GM23338 (cell line): Measurements from ENCODE around the gene ANO7. TPM values are rescaled to one million over a fixed set of nuclear protein-coding genes. Genes with fewer than 3 reads are reported as not detected.

Source experiments
- ATAC-seq: fragments of 200-7000 bp; cut with Tn5 transposase; 3 replicates; pipeline ENCODE4 v1.9.1; 2020
- DNase-seq: peaks from one replicate; pipeline ENCODE4 v3.0.0-alpha.2; 2015; ENCODE audit warnings: low spot score
- H2AFZ ChIP-seq: fragments of 200-600 bp; sonication (generic); 2 replicates; pipeline ENCODE4 v1.8.0; 2016; ENCODE audit warnings: antibody characterized with exemption, mild to moderate bottlenecking, moderate library complexity
- H3F3A ChIP-seq: fragments of 200-600 bp; sonication (generic); replicated peaks from 2 replicates; pipeline ENCODE4 v1.8.0; 2017; ENCODE audit warnings: antibody characterized with exemption, mixed run types, low read depth
- H3K27ac ChIP-seq: fragments of 200-600 bp; sonication (generic); 2 replicates; pipeline ENCODE4 v1.6.1; 2016; ENCODE audit warnings: low read depth
- H3K27me3 ChIP-seq: fragments of 200-600 bp; sonication (generic); 2 replicates; pipeline ENCODE4 v1.8.0; 2016; ENCODE audit warnings: mild to moderate bottlenecking, mixed run types, moderate library complexity; ENCODE audit not compliant: insufficient read depth
- H3K36me3 ChIP-seq: fragments of 200-600 bp; sonication (generic); 2 replicates; pipeline ENCODE4 v1.8.0; 2016; ENCODE audit warnings: mild to moderate bottlenecking; ENCODE audit not compliant: insufficient read depth
- H3K4me1 ChIP-seq: fragments of 200-600 bp; sonication (generic); 2 replicates; pipeline ENCODE4 v1.8.0; 2016; ENCODE audit warnings: mild to moderate bottlenecking, moderate library complexity; ENCODE audit not compliant: insufficient read depth
- H3K4me2 ChIP-seq: fragments of 200-600 bp; sonication (generic); 2 replicates; pipeline ENCODE4 v1.7.1; 2017; ENCODE audit warnings: mixed run types
- H3K4me3 ChIP-seq: fragments of 200-600 bp; sonication (generic); 2 replicates; pipeline ENCODE4 v1.6.1; 2016; ENCODE audit warnings: mixed run types
- H3K79me2 ChIP-seq: fragments of 200-600 bp; sonication (generic); replicated peaks from 2 replicates; pipeline ENCODE4 v1.8.0; 2017; ENCODE audit warnings: mild to moderate bottlenecking; ENCODE audit not compliant: insufficient read depth
- H3K9me2 ChIP-seq: fragments of 200-600 bp; sonication (generic); 2 replicates; pipeline ENCODE4 v1.8.0; 2017; ENCODE audit not compliant: insufficient read depth
- H4K20me1 ChIP-seq: fragments of 200-600 bp; sonication (generic); replicated peaks from 2 replicates; pipeline ENCODE4 v1.8.0; 2017; ENCODE audit warnings: mild to moderate bottlenecking; ENCODE audit not compliant: insufficient read depth
- H3K27ac Mint-ChIP-seq: 2 replicates; pipeline ENCODE4 v1.8.0; 2020; ENCODE audit warnings: inconsistent platforms, mild to moderate bottlenecking, moderate library complexity, mixed read lengths
- H3K27me3 Mint-ChIP-seq: 3 replicates; pipeline ENCODE4 v1.8.0; 2022; ENCODE audit warnings: low read depth, mild to moderate bottlenecking, moderate library complexity, mixed read lengths, inconsistent platforms; ENCODE audit not compliant: insufficient read depth, poor library complexity
- H3K36me3 Mint-ChIP-seq: 3 replicates; pipeline ENCODE4 v1.8.0; 2021; ENCODE audit warnings: low read depth, mild to moderate bottlenecking, inconsistent platforms, moderate library complexity, mixed read lengths
- H3K4me1 Mint-ChIP-seq: 3 replicates; pipeline ENCODE4 v1.8.0; 2020; ENCODE audit warnings: mild to moderate bottlenecking, inconsistent platforms, mixed read lengths
- H3K4me3 Mint-ChIP-seq: 3 replicates; pipeline ENCODE4 v1.8.0; 2021; ENCODE audit warnings: moderate library complexity, mild to moderate bottlenecking, inconsistent platforms, mixed read lengths
- H3K9me3 Mint-ChIP-seq: 3 replicates; pipeline ENCODE4 v1.8.0; 2020; ENCODE audit warnings: moderate library complexity, mild to moderate bottlenecking, inconsistent platforms, mixed read lengths
- CREB1 ChIP-seq: fragments of 250-450 bp; sonication (Bioruptor Pico); IDR thresholded peaks from 2 replicates; pipeline ENCODE4 v1.5.0; 2020; ENCODE audit warnings: low read depth, mild to moderate bottlenecking, moderate library complexity
- CTCF ChIP-seq, 2 experiments: fragments of 200-600 bp in 1 of 2; sonication (generic) in 1 of 2; conservative IDR thresholded peaks; 2 replicates each; pipeline versions ENCODE4 v1.5.1 to v1.6.1; 2016 to 2017; ENCODE audit warnings: antibody characterized with exemption in 2 of 2, low read depth in 2 of 2, mild to moderate bottlenecking in 2 of 2, moderate library complexity in 1 of 2
- EZH2 ChIP-seq: fragments of 200-600 bp; sonication (generic); IDR thresholded peaks from one replicate; pipeline ENCODE4 v1.8.0; 2017; ENCODE audit warnings: antibody characterized with exemption, mild to moderate bottlenecking, low read depth; ENCODE audit not compliant: unreplicated experiment
- JUNB ChIP-seq: IDR thresholded peaks from one replicate; pipeline ENCODE4 v1.6.1; 2016; ENCODE audit warnings: antibody characterized with exemption; ENCODE audit not compliant: unreplicated experiment
- NANOG ChIP-seq: IDR thresholded peaks from 2 replicates; pipeline ENCODE4 v1.6.1; 2016; ENCODE audit warnings: antibody characterized with exemption, borderline replicate concordance
- STAT1 ChIP-seq: IDR thresholded peaks from one replicate; pipeline ENCODE4 v1.6.1; 2016; ENCODE audit warnings: antibody characterized with exemption; ENCODE audit not compliant: unreplicated experiment
- ZNF114 ChIP-seq: fragments of 250-450 bp; sonication (Bioruptor Pico); IDR thresholded peaks from 2 replicates; pipeline ENCODE4 v1.5.0; 2020; ENCODE audit warnings: mild to moderate bottlenecking, moderate library complexity
- ZNF331 ChIP-seq: fragments of 250-450 bp; sonication (Bioruptor Pico); IDR thresholded peaks from 2 replicates; pipeline ENCODE4 v1.5.0; 2020; ENCODE audit warnings: low read depth, mild to moderate bottlenecking, moderate library complexity
- ZNF462 ChIP-seq: fragments of 250-450 bp; sonication (Bioruptor Pico); IDR thresholded peaks from 2 replicates; pipeline ENCODE4 v1.5.0; 2020; ENCODE audit warnings: mild to moderate bottlenecking, moderate library complexity
- polyA plus RNA-seq: library from polyadenylated mRNA; unstranded; fragments of >200 nt; fragmentation: Nextera tagmentation; extraction: Ambion mirVana; gene quantifications from 2 replicates; pipeline ENCODE4 v1.2.1, GENCODE V29; 2016
- total RNA-seq: library from RNA; depleted of rRNA; stranded (reverse); fragments of >200 nt; shearing (Covaris generic); gene quantifications from 2 replicates; pipeline ENCODE4 v1.2.3, GENCODE V29; 2014
- TF ChIP-seq, protein P1 (sequence below): IDR thresholded peaks from one replicate; pipeline ENCODE4 v1.6.1; 2018; ENCODE audit warnings: antibody characterized with exemption; ENCODE audit not compliant: unreplicated experiment

Gene ANO7
- total and polyA plus RNA-seq, 2 experiments from 2014 or later, result 3.6 to 5.1 TPM

GRCh38 chr2:241238693-241239198, 50.3 kb downstream of the ANO7 start:
- no peak for TF ChIP-seq CREB1 (CRISPR knock-in tag)
- Histone ChIP-seq H3K4me1 (no peaks in the 10 kb centered on the region), H3K9me2 (no peaks in the 10 kb centered on the region), H3K79me2 (peaks cover 4% of the 10 kb centered on the region; the same call in 1 of the 2 replicates), H4K20me1 (peaks cover 34% of the 10 kb centered on the region), H3K27me3 (no peaks in the 10 kb centered on the region), H3F3A (no peaks in the 10 kb centered on the region), H2AFZ (no peak overlapping the region), H3K4me2 (no peak overlapping the region), H3K36me3 (peaks cover 62% of the 10 kb centered on the region), H3K4me3 (no peak overlapping the region), H3K27ac (no peak overlapping the region)
- no peak overlapping the region for H3K4me3 Mint-ChIP-seq
- no peaks in the 10 kb centered on the region for H3K4me1 Mint-ChIP-seq
- ATAC-seq (no peak), DNase-seq (no peak)
- no peak overlapping the region for H3K27ac Mint-ChIP-seq
- H3K9me3 Mint-ChIP-seq, result no peaks in the 10 kb centered on the region
- peaks cover 97% of the 10 kb centered on the region for H3K36me3 Mint-ChIP-seq
- peaks cover 24% of the 10 kb centered on the region for H3K27me3 Mint-ChIP-seq

DNA sequence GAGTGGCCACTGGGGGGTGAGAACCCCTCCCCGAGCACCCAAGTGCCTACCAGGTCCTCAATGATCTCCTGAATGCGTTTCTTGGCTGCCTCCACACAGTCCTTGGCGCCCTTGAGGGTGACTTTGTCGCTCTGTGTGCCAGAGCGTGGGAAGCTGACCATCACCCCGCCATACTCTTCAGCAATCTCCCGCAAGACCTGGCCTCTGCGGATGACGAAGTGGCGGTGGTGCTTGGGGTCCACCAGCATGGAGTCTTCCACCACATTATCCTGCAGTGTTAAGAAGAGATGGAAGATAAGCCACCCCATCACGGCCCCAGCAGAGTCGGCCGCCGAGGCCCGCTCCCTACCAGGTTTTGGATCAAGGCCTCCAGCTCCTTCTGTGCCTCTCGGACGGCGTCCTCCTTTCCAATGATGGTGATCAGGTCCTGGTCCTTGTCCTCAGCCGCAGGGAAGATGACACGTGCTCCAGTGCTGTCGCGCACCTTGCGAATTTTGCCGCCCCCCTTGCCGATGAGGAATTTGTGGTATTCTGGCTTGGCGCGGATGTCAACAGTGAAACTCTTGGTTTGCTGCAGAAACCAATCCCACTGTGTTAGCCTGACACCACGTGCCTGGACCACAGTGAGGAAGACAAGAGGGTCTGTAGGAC, 51.2 kb downstream of the ANO7 start:
- Histone ChIP-seq H3K4me3 (no peak overlapping the region), H3K9me2 (no peaks in the 10 kb centered on the region), H3K4me1 (no peaks in the 10 kb centered on the region), H3K27ac (no peak overlapping the region), H3F3A (no peaks in the 10 kb centered on the region), H3K36me3 (peaks cover 65% of the 10 kb centered on the region), H3K4me2 (no peak overlapping the region), H4K20me1 (peaks cover 34% of the 10 kb centered on the region), H3K79me2 (peaks cover 7% of the 10 kb centered on the region; the same call in 1 of the 2 replicates), H3K27me3 (no peaks in the 10 kb centered on the region), H2AFZ (no peak overlapping the region)
- ATAC-seq (no peak), DNase-seq (no peak)
- peaks cover 97% of the 10 kb centered on the region for H3K36me3 Mint-ChIP-seq
- H3K4me1 Mint-ChIP-seq, result no peaks in the 10 kb centered on the region
- no peak overlapping the region for H3K4me3 Mint-ChIP-seq
- no peak overlapping the region for H3K27ac Mint-ChIP-seq
- H3K27me3 Mint-ChIP-seq, result peaks cover 22% of the 10 kb centered on the region
- H3K9me3 Mint-ChIP-seq, result no peaks in the 10 kb centered on the region
- no peak for TF ChIP-seq CTCF (conservative IDR thresholded peaks at IDR 0.05; ENCODE audit: low read depth in 2 of 2)
- no peak for TF ChIP-seq ZNF114 (CRISPR knock-in tag)
- no peak for TF ChIP-seq ZNF331 (CRISPR knock-in tag)
- TF ChIP-seq ZNF462, result no peak
- TF ChIP-seq, protein P1, sequence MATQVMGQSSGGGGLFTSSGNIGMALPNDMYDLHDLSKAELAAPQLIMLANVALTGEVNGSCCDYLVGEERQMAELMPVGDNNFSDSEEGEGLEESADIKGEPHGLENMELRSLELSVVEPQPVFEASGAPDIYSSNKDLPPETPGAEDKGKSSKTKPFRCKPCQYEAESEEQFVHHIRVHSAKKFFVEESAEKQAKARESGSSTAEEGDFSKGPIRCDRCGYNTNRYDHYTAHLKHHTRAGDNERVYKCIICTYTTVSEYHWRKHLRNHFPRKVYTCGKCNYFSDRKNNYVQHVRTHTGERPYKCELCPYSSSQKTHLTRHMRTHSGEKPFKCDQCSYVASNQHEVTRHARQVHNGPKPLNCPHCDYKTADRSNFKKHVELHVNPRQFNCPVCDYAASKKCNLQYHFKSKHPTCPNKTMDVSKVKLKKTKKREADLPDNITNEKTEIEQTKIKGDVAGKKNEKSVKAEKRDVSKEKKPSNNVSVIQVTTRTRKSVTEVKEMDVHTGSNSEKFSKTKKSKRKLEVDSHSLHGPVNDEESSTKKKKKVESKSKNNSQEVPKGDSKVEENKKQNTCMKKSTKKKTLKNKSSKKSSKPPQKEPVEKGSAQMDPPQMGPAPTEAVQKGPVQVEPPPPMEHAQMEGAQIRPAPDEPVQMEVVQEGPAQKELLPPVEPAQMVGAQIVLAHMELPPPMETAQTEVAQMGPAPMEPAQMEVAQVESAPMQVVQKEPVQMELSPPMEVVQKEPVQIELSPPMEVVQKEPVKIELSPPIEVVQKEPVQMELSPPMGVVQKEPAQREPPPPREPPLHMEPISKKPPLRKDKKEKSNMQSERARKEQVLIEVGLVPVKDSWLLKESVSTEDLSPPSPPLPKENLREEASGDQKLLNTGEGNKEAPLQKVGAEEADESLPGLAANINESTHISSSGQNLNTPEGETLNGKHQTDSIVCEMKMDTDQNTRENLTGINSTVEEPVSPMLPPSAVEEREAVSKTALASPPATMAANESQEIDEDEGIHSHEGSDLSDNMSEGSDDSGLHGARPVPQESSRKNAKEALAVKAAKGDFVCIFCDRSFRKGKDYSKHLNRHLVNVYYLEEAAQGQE, result no peak
- no peak for TF ChIP-seq NANOG
- TF ChIP-seq CREB1 (CRISPR knock-in tag), result no peak
- no peak for TF ChIP-seq JUNB
- TF ChIP-seq STAT1, result no peak
- no peak for TF ChIP-seq EZH2
